ENCODE measurements around the gene OGT.
"Not testable (repeated sequence)": the region's sequence is repeated elsewhere in the genome, so short reads cannot be mapped to it uniquely, and the experiment has no call there.

DNA sequence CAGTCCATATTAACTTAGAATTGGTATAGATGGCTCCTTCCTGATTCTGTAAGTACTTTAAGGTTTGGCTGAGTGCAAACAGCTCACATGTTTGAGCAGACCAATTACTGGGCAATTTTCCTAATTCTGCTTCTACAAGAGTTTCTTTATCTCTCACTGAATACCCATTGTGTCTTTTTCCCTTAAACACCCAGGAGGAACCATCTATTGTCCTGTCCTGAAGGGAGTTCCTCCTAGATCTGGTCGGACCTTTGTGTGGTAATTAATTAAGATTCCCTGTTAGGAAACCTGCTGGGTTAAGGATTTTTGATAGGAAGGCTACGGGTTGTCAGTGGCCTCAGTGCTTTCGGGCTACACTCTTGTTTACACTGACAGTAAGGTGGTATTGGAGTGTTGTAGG, 36.9 kb upstream of the OGT start:
- TF ChIP-seq, protein P1, sequence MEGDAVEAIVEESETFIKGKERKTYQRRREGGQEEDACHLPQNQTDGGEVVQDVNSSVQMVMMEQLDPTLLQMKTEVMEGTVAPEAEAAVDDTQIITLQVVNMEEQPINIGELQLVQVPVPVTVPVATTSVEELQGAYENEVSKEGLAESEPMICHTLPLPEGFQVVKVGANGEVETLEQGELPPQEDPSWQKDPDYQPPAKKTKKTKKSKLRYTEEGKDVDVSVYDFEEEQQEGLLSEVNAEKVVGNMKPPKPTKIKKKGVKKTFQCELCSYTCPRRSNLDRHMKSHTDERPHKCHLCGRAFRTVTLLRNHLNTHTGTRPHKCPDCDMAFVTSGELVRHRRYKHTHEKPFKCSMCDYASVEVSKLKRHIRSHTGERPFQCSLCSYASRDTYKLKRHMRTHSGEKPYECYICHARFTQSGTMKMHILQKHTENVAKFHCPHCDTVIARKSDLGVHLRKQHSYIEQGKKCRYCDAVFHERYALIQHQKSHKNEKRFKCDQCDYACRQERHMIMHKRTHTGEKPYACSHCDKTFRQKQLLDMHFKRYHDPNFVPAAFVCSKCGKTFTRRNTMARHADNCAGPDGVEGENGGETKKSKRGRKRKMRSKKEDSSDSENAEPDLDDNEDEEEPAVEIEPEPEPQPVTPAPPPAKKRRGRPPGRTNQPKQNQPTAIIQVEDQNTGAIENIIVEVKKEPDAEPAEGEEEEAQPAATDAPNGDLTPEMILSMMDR (IDR thresholded peaks at IDR 0.05), result not testable (repeated sequence)
- not testable (repeated sequence) for TF ChIP-seq POLR2AphosphoS5 (IDR thresholded peaks at IDR 0.05; ENCODE audit: low read depth, low read length)

All from Panc1 (cell line).